C4-2B (cell line): ENCODE data around the gene ST6GALNAC3.

Experiments
- CTCF ChIP-seq: fragments of 450-650 bp; conservative IDR thresholded peaks from 2 replicates; pipeline ENCODE4 v1.5.1; 2017; ENCODE audit warnings: mild to moderate bottlenecking
- ZFX ChIP-seq: fragments of 450-650 bp; IDR thresholded peaks from 2 replicates; pipeline ENCODE4 v1.6.1; 2017

DNA sequence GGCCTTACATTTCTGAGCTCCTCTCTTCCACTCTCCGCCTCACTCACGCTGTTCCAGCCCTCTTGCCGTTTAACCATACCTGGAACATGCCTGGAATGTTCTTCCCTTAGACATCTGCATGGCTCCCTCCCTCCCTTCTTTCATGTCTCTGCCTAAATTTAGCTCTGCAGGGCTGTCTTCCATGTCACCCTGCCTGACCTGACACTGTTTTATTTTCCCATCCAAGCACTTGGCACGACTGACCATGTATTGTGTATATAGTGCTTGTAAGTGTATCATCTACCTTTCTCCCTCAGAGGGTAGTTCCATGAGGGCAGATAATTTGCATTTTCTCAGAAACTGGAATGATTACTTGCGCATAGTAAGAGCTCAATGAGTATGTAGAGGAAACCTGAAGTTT is 47.3 kb downstream of the ST6GALNAC3 start:
- TF ChIP-seq CTCF (no peak), ZFX (no peak)
